HUES6 (cell line): ENCODE results near the gene SNTG2.

ENCODE experiments used
- H3K27ac ChIP-seq: 2 replicates; pipeline ENCODE4 v1.7.0; 2013; ENCODE audit warnings: low read depth, mild to moderate bottlenecking, low read length, inconsistent platforms
- H3K27me3 ChIP-seq: 2 replicates; pipeline ENCODE4 v1.6.1; 2013; ENCODE audit warnings: low read length; ENCODE audit not compliant: control insufficient read depth, insufficient read depth
- H3K36me3 ChIP-seq: 2 replicates; pipeline ENCODE4 v1.6.1; 2013; ENCODE audit warnings: low read length; ENCODE audit not compliant: control insufficient read depth, insufficient read depth
- H3K4me1 ChIP-seq: 2 replicates; pipeline ENCODE4 v1.6.1; 2013; ENCODE audit warnings: low read length; ENCODE audit not compliant: control insufficient read depth, insufficient read depth
- H3K4me3 ChIP-seq: 2 replicates; pipeline ENCODE4 v1.5.1; 2013; ENCODE audit warnings: low read depth, low read length
- H3K9ac ChIP-seq: one replicate; pipeline ENCODE4 v1.6.1; 2013; ENCODE audit warnings: mild to moderate bottlenecking, low read length
- H3K9me3 ChIP-seq: 2 replicates; pipeline ENCODE4 v1.6.1; 2013; ENCODE audit warnings: low read depth, low read length; ENCODE audit not compliant: control insufficient read depth, insufficient read depth

SNTG2 gene

GRCh38 chr2:1319393-1319792 lies 368.7 kb downstream of the SNTG2 start:
- Histone ChIP-seq H3K27ac (no peak overlapping the region), H3K4me3 (no peak overlapping the region), H3K4me1 (no peaks in the 10 kb centered on the region), H3K36me3 (no peaks in the 10 kb centered on the region), H3K27me3 (no peaks in the 10 kb centered on the region), H3K9me3 (no peaks in the 10 kb centered on the region), H3K9ac (no peak overlapping the region)

GRCh38 chr2:1321321-1321720 lies 370.7 kb downstream of the SNTG2 start:
- Histone ChIP-seq H3K27ac (no peak overlapping the region), H3K36me3 (no peaks in the 10 kb centered on the region), H3K4me3 (no peak overlapping the region), H3K9me3 (no peaks in the 10 kb centered on the region), H3K4me1 (no peaks in the 10 kb centered on the region), H3K27me3 (no peaks in the 10 kb centered on the region), H3K9ac (no peak overlapping the region)

- Histone ChIP-seq H3K9me3 (no peaks in the 10 kb centered on the region), H3K27ac (no peak overlapping the region), H3K4me3 (no peak overlapping the region), H3K36me3 (no peaks in the 10 kb centered on the region), H3K27me3 (no peaks in the 10 kb centered on the region), H3K9ac (no peak overlapping the region), H3K4me1 (no peaks in the 10 kb centered on the region)
Observed at GRCh38 chr2:1324884-1325283, 374.2 kb downstream of the SNTG2 start.

GRCh38 chr2:1328684-1329083 lies 378.0 kb downstream of the SNTG2 start:
- Histone ChIP-seq H3K36me3 (no peaks in the 10 kb centered on the region), H3K4me3 (no peak overlapping the region), H3K9me3 (no peaks in the 10 kb centered on the region), H3K4me1 (no peaks in the 10 kb centered on the region), H3K9ac (no peak overlapping the region), H3K27ac (no peak overlapping the region), H3K27me3 (no peaks in the 10 kb centered on the region)

- no peak overlapping the region for H3K9ac ChIP-seq
- peaks cover 13% of the 10 kb centered on the region for H3K4me1 ChIP-seq
- H3K27me3 ChIP-seq, result no peaks in the 10 kb centered on the region
- H3K27ac ChIP-seq, result no peak overlapping the region
- H3K4me3 ChIP-seq, result no peak overlapping the region
- H3K36me3 ChIP-seq, result no peaks in the 10 kb centered on the region
- H3K9me3 ChIP-seq, result no peaks in the 10 kb centered on the region
Observed at GRCh38 chr2:1339388-1340140, 388.9 kb downstream of the SNTG2 start.

- Histone ChIP-seq H3K4me3 (no peak overlapping the region), H3K27ac (no peak overlapping the region), H3K4me1 (peaks cover 13% of the 10 kb centered on the region), H3K27me3 (no peaks in the 10 kb centered on the region), H3K36me3 (no peaks in the 10 kb centered on the region), H3K9ac (no peak overlapping the region), H3K9me3 (no peaks in the 10 kb centered on the region)
Observed at GRCh38 chr2:1340141-1340512, 389.5 kb downstream of the SNTG2 start.

GRCh38 chr2:1341404-1342120 lies 390.9 kb downstream of the SNTG2 start:
- no peaks in the 10 kb centered on the region for H3K36me3 ChIP-seq
- no peaks in the 10 kb centered on the region for H3K9me3 ChIP-seq
- no peak overlapping the region for H3K9ac ChIP-seq
- H3K27me3 ChIP-seq, result no peaks in the 10 kb centered on the region
- no peak overlapping the region for H3K27ac ChIP-seq
- peaks cover 13% of the 10 kb centered on the region for H3K4me1 ChIP-seq
- H3K4me3 ChIP-seq, result no peak overlapping the region

GRCh38 chr2:1348789-1349188 lies 398.1 kb downstream of the SNTG2 start:
- Histone ChIP-seq H3K9me3 (peaks cover 17% of the 10 kb centered on the region), H3K4me1 (no peaks in the 10 kb centered on the region), H3K27ac (no peak overlapping the region), H3K36me3 (no peaks in the 10 kb centered on the region), H3K27me3 (no peaks in the 10 kb centered on the region), H3K9ac (no peak overlapping the region), H3K4me3 (no peak overlapping the region)

GRCh38 chr2:1350111-1350510 lies 399.5 kb downstream of the SNTG2 start:
- no peaks in the 10 kb centered on the region for H3K27me3 ChIP-seq
- no peaks in the 10 kb centered on the region for H3K36me3 ChIP-seq

GRCh38 chr2:1353124-1353523 lies 402.5 kb downstream of the SNTG2 start:
- no peaks in the 10 kb centered on the region for H3K36me3 ChIP-seq
- H3K9ac ChIP-seq, result no peak overlapping the region
- H3K4me1 ChIP-seq, result no peaks in the 10 kb centered on the region
- H3K27me3 ChIP-seq, result no peaks in the 10 kb centered on the region
- no peak overlapping the region for H3K4me3 ChIP-seq
- H3K27ac ChIP-seq, result no peak overlapping the region
- H3K9me3 ChIP-seq, result peaks cover 14% of the 10 kb centered on the region

More at GRCh38 chr2:1350111-1350510, 399.5 kb downstream of the SNTG2 start:
- Histone ChIP-seq H3K4me1 (no peaks in the 10 kb centered on the region), H3K9ac (no peak overlapping the region), H3K9me3 (peaks cover 17% of the 10 kb centered on the region), H3K4me3 (no peak overlapping the region), H3K27ac (no peak overlapping the region)

GRCh38 chr2:1353543-1353942 lies 402.9 kb downstream of the SNTG2 start:
- no peak overlapping the region for H3K4me3 ChIP-seq
- no peaks in the 10 kb centered on the region for H3K27me3 ChIP-seq
- H3K27ac ChIP-seq, result no peak overlapping the region
- peaks cover 11% of the 10 kb centered on the region for H3K9me3 ChIP-seq
- no peak overlapping the region for H3K9ac ChIP-seq
- no peaks in the 10 kb centered on the region for H3K4me1 ChIP-seq
- no peaks in the 10 kb centered on the region for H3K36me3 ChIP-seq
